AG09309 (cell line): ENCODE results near the gene AP4B1.
"Not testable (repeated sequence)": the region's sequence is repeated elsewhere in the genome, so short reads cannot be mapped to it uniquely, and the experiment has no call there.

Experiments used
- DNase-seq: peaks from one replicate; pipeline ENCODE4 v3.0.0-alpha.2; 2010; ENCODE audit warnings: low read depth
- H3K4me3 ChIP-seq: 2 replicates; pipeline ENCODE4 v1.5.1; 2011; ENCODE audit warnings: mild to moderate bottlenecking, low read depth, low read length, moderate library complexity; ENCODE audit not compliant: control insufficient read depth
- TF ChIP-seq, protein P1 (sequence below): IDR thresholded peaks from 2 replicates; pipeline ENCODE4 v1.5.1; 2011; ENCODE audit warnings: mild to moderate bottlenecking, low read depth, low read length, inconsistent platforms; ENCODE audit not compliant: insufficient read depth, control insufficient read depth; ENCODE audit errors: missing control alignments

Gene AP4B1

GRCh38 chr1:113856401-113856790, 48.2 kb downstream of the AP4B1 start:
- DNase-seq, result no peak
- TF ChIP-seq, protein P1, sequence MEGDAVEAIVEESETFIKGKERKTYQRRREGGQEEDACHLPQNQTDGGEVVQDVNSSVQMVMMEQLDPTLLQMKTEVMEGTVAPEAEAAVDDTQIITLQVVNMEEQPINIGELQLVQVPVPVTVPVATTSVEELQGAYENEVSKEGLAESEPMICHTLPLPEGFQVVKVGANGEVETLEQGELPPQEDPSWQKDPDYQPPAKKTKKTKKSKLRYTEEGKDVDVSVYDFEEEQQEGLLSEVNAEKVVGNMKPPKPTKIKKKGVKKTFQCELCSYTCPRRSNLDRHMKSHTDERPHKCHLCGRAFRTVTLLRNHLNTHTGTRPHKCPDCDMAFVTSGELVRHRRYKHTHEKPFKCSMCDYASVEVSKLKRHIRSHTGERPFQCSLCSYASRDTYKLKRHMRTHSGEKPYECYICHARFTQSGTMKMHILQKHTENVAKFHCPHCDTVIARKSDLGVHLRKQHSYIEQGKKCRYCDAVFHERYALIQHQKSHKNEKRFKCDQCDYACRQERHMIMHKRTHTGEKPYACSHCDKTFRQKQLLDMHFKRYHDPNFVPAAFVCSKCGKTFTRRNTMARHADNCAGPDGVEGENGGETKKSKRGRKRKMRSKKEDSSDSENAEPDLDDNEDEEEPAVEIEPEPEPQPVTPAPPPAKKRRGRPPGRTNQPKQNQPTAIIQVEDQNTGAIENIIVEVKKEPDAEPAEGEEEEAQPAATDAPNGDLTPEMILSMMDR, result no peak
- no peak overlapping the region for H3K4me3 ChIP-seq

DNA sequence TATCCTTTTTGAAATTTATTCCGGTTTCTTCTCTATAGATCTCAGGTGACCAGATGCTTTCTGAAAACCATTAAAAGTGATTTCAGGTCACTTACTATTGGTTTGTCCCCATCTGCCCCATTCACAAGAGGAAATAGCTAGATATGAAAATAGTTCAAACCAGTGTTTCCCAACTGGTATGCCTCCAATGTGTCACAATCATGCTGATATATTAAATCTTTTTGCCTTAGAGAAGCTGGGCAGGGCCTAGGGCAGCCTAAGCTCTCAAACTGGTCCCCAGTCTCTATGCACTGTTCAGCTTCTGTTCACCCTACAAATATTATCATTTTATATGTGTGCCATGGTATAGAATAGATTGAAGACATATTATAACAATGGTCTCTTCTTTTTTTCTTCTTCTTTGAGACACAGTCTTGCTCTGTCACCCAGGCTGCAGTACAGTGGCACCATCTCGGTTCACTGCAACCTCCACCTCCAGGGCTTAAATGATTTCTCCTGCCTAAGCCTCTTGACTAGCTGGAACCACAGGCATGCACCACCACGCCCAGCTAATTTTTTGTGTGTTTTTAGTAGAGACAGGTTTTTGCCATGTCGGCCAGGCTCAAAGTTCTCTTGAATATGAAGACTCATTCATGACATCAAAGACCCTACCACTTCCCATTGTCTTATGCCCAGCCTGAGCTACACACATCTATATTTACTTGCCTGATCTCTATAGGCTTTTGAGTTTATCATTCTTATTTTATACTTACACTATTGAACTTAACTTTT, 48.8 kb downstream of the AP4B1 start:
- TF ChIP-seq, protein P1, result no peak
- DNase-seq, result no peak
- H3K4me3 ChIP-seq, result no peak overlapping the region

DNA sequence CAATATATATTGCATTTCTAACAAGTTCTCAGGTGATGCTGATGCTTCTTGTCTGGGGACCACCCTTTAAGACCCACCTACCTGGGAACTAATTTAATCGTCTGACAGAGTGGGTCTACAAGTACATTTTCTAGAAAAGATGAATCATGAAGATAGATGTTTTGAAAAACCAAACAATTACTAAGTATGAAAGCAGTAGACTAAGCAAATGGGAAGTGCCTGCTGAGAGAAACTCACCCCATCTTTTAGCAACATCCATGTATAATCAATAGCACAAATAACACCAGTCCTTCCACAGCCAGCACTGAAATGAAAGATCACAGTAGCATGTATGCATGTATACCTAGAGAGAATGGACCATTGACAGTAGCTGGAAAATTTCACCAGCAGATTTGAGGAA, 50.4 kb downstream of the AP4B1 start:
- DNase-seq, result no peak
- TF ChIP-seq, protein P1, result no peak
- H3K4me3 ChIP-seq, result no peak overlapping the region

DNA sequence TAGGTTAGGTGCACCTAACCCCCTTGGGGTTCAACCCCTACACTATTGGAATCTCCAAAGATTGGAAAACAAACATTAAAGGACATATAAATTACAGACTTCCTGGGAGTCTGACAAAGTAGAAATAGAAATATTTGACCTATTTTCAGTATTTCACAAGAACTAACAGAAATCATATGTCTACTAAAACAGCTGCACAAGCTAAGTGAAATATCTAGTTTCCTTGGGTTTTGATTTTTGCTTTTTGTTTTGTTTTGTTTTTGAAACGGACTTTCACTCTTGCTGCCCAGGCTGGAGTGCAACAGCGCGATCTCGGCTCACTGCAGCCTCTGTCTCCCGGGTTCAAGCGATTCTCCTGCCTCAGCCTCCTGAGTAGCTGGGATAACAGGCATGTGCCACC, 51.9 kb downstream of the AP4B1 start:
- not testable (repeated sequence) for H3K4me3 ChIP-seq, DNase-seq

DNA sequence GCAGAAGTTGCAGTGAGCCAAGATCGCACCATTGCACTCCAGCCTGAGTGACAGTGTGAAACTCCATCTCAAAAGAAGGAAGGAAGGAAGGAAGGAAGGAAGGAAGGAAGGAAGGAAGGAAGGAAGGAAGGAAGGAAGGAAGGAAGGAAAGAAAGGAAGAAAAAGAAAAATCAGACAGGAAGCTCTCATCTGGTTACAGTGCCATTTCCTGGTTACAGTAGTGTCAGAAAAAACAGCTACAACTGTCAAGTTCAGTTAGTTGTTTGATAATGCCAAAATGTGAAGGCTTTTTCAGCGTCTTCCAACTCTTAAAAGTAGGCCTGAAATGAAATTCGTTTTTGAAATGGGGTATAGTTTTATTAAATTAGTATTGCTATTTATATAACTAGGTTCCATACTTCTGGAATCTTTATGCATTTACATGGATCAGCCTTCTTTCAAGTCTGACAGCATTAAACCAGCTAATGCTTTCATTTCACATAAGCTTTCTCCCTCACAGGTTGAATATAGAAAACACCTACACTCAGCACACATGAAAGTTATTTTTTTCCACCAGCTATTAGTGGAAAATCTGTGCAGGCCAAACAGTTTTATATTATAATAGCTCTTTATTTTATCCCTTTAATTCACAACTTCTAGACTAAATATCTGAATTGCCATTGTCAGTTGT, 54.3 kb downstream of the AP4B1 start:
- no peak overlapping the region for H3K4me3 ChIP-seq
- TF ChIP-seq, protein P1, result no peak
- DNase-seq, result no peak

DNA sequence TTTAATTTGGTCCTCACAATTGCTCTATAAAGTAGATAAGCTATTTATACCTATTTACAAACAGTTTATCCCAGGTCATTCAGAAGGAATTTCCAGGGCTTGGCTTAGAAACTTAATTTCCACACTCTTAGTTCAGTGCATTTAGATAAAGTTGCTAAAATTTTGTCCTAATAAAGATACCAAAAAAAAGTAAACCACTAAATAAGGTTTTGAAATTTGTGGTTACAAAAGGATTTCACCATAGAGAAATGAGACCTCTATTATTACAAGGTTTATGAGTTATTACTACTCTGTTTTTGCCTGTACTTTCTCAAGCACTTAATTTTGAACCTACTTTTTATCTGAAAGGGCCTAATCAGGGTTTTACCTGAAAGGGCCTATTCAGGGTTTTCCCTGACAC, 55.5 kb downstream of the AP4B1 start:
- DNase-seq, result peak; percentile 33
- no peak overlapping the region for H3K4me3 ChIP-seq

More for the DNA sequence above, 55.5 kb downstream of the AP4B1 start:
- TF ChIP-seq, protein P1, result no peak
